Sigmoid colon (tissue), 4 donors: ENCODE results near the gene UPF3A.

Source experiments
- CTCF ChIP-seq, 4 experiments: fragments of 450-650 bp in 3 of 4; fragments of 200-600 bp in 1 of 4; IDR thresholded peaks; one replicate each; pipeline ENCODE4 v1.5.1; 2016 to 2019; ENCODE audit warnings: antibody characterized with exemption in 4 of 4, mild to moderate bottlenecking in 3 of 4, moderate library complexity in 2 of 4
- POLR2AphosphoS5 ChIP-seq, 4 donors: sonication (generic); formaldehyde crosslinking; IDR thresholded peaks; one replicate each; pipeline ENCODE4 v1.6.1; 2017; ENCODE audit warnings: antibody characterized with exemption in 4 of 4

GRCh38 chr13:114237415-114238112, 43.8 kb upstream of the UPF3A start:
- TF ChIP-seq POLR2AphosphoS5 (IDR thresholded peaks at IDR 0.05) = no peak
- TF ChIP-seq CTCF (IDR thresholded peaks at IDR 0.05) = no peak
